Muscle layer of colon (tissue), 2 donors: ENCODE data around the gene SV2B.

Experiments used
- H3K27ac ChIP-seq: one replicate; pipeline ENCODE4 v1.7.0; 2013; ENCODE audit warnings: low read depth, mild to moderate bottlenecking, low read length, moderate library complexity
- H3K27me3 ChIP-seq, 2 donors: one replicate each; pipeline ENCODE4 v1.7.0; 2013; ENCODE audit warnings: low read length in 2 of 2, mild to moderate bottlenecking in 2 of 2; ENCODE audit not compliant: insufficient read depth in 2 of 2, control insufficient read depth in 1 of 2
- H3K36me3 ChIP-seq: one replicate; pipeline ENCODE4 v1.7.0; 2013; ENCODE audit warnings: mild to moderate bottlenecking, low read length; ENCODE audit not compliant: insufficient read depth
- H3K4me1 ChIP-seq: one replicate; pipeline ENCODE4 v1.7.0; 2013; ENCODE audit warnings: mild to moderate bottlenecking, low read length; ENCODE audit not compliant: insufficient read depth
- H3K4me3 ChIP-seq, 2 donors: one replicate each; pipeline ENCODE4 v1.7.0; 2013; ENCODE audit warnings: low read length in 2 of 2, low read depth in 1 of 2, mild to moderate bottlenecking in 1 of 2, moderate library complexity in 1 of 2
- H3K9ac ChIP-seq: one replicate; pipeline ENCODE4 v1.7.0; 2013; ENCODE audit warnings: low read length
- H3K9me3 ChIP-seq: one replicate; pipeline ENCODE4 v1.7.0; 2013; ENCODE audit warnings: mild to moderate bottlenecking, low read length
- donor health status: abdominal sarcoma.
- donor health status: Adenocarcinoma of cecum.

The SV2B gene

GRCh38 chr15:91199511-91199910 is 99.5 kb downstream of the SV2B start:
- H3K4me3 ChIP-seq, result no peak overlapping the region
- no peak overlapping the region for H3K9ac ChIP-seq
- H3K27me3 ChIP-seq, result no peaks in the 10 kb centered on the region
- H3K27ac ChIP-seq, result no peak overlapping the region
- no peaks in the 10 kb centered on the region for H3K36me3 ChIP-seq
- H3K9me3 ChIP-seq, result no peaks in the 10 kb centered on the region
- H3K4me1 ChIP-seq, result no peaks in the 10 kb centered on the region

GRCh38 chr15:91200101-91200754 is 100.2 kb downstream of the SV2B start:
- H3K36me3 ChIP-seq, result no peaks in the 10 kb centered on the region

GRCh38 chr15:91202510-91203102 is 102.5 kb downstream of the SV2B start:
- no peaks in the 10 kb centered on the region for H3K36me3 ChIP-seq
- H3K9ac ChIP-seq, result no peak overlapping the region
- H3K27me3 ChIP-seq, result no peaks in the 10 kb centered on the region
- H3K9me3 ChIP-seq, result no peaks in the 10 kb centered on the region
- no peaks in the 10 kb centered on the region for H3K4me1 ChIP-seq
- H3K4me3 ChIP-seq, result no peak overlapping the region
- H3K27ac ChIP-seq, result no peak overlapping the region

More at GRCh38 chr15:91200101-91200754, 100.2 kb downstream of the SV2B start:
- Histone ChIP-seq H3K4me3 (no peak overlapping the region), H3K9ac (no peak overlapping the region), H3K9me3 (no peaks in the 10 kb centered on the region), H3K4me1 (no peaks in the 10 kb centered on the region), H3K27ac (no peak overlapping the region), H3K27me3 (no peaks in the 10 kb centered on the region)

GRCh38 chr15:91203619-91204203 is 103.7 kb downstream of the SV2B start:
- Histone ChIP-seq H3K27me3 (no peaks in the 10 kb centered on the region), H3K27ac (no peak overlapping the region), H3K4me3 (no peak overlapping the region)

GRCh38 chr15:91208371-91208770 is 108.3 kb downstream of the SV2B start:
- Histone ChIP-seq H3K4me3 (no peak overlapping the region), H3K36me3 (no peaks in the 10 kb centered on the region), H3K27ac (no peak overlapping the region), H3K9ac (no peak overlapping the region), H3K27me3 (peaks cover 0 to 4% of the 10 kb centered on the region in 2 donors), H3K9me3 (no peaks in the 10 kb centered on the region), H3K4me1 (no peaks in the 10 kb centered on the region)

More at GRCh38 chr15:91203619-91204203, 103.7 kb downstream of the SV2B start:
- Histone ChIP-seq H3K36me3 (no peaks in the 10 kb centered on the region), H3K4me1 (no peaks in the 10 kb centered on the region), H3K9me3 (no peaks in the 10 kb centered on the region), H3K9ac (no peak overlapping the region)

- Histone ChIP-seq H3K9ac (no peak overlapping the region), H3K4me3 (no peak overlapping the region), H3K27ac (no peak overlapping the region), H3K4me1 (no peaks in the 10 kb centered on the region), H3K36me3 (no peaks in the 10 kb centered on the region), H3K27me3 (peaks cover 0 to 4% of the 10 kb centered on the region in 2 donors), H3K9me3 (no peaks in the 10 kb centered on the region)
These were observed 109.3 kb downstream of the SV2B start for GRCh38 chr15:91209318-91209717.

- H3K36me3 ChIP-seq, result no peaks in the 10 kb centered on the region
- no peak overlapping the region for H3K9ac ChIP-seq
- no peaks in the 10 kb centered on the region for H3K4me1 ChIP-seq
- H3K4me3 ChIP-seq, result no peak overlapping the region
- peaks cover 0 to 4% of the 10 kb centered on the region in 2 donors for H3K27me3 ChIP-seq
- no peaks in the 10 kb centered on the region for H3K9me3 ChIP-seq
- no peak overlapping the region for H3K27ac ChIP-seq
These were observed 109.7 kb downstream of the SV2B start for GRCh38 chr15:91209726-91210125.

GRCh38 chr15:91214675-91215590 is 114.9 kb downstream of the SV2B start:
- no peaks in the 10 kb centered on the region for H3K9me3 ChIP-seq
- H3K27ac ChIP-seq, result no peak overlapping the region
- H3K4me1 ChIP-seq, result no peaks in the 10 kb centered on the region
- no peak overlapping the region for H3K9ac ChIP-seq
- no peak overlapping the region for H3K4me3 ChIP-seq
- peaks cover 0 to 4% of the 10 kb centered on the region in 2 donors for H3K27me3 ChIP-seq
- no peaks in the 10 kb centered on the region for H3K36me3 ChIP-seq

- H3K4me1 ChIP-seq, result no peaks in the 10 kb centered on the region
- H3K9ac ChIP-seq, result no peak overlapping the region
- H3K9me3 ChIP-seq, result no peaks in the 10 kb centered on the region
- no peak overlapping the region for H3K4me3 ChIP-seq
- H3K27ac ChIP-seq, result no peak overlapping the region
- peaks cover 0 to under 1% of the 10 kb centered on the region in 2 donors for H3K27me3 ChIP-seq
- H3K36me3 ChIP-seq, result no peaks in the 10 kb centered on the region
These were observed 115.9 kb downstream of the SV2B start for GRCh38 chr15:91216000-91216399.

GRCh38 chr15:91219206-91219605 is 119.1 kb downstream of the SV2B start:
- Histone ChIP-seq H3K9me3 (no peaks in the 10 kb centered on the region), H3K27me3 (peaks cover 0 to 4% of the 10 kb centered on the region in 2 donors), H3K9ac (no peak overlapping the region), H3K4me1 (no peaks in the 10 kb centered on the region), H3K27ac (no peak overlapping the region), H3K4me3 (no peak overlapping the region), H3K36me3 (no peaks in the 10 kb centered on the region)

GRCh38 chr15:91222052-91222451 is 122.0 kb downstream of the SV2B start:
- Histone ChIP-seq H3K9ac (no peak overlapping the region), H3K36me3 (no peaks in the 10 kb centered on the region), H3K27ac (no peak overlapping the region), H3K27me3 (peaks cover 0 to 4% of the 10 kb centered on the region in 2 donors), H3K4me3 (no peak overlapping the region), H3K4me1 (no peaks in the 10 kb centered on the region), H3K9me3 (no peaks in the 10 kb centered on the region)
